Liver (tissue), 9 donors: ENCODE data around the gene CBX4. TPM values are rescaled to one million over a fixed set of nuclear protein-coding genes. Genes with fewer than 3 reads are reported as not detected.

Experiments
- DNase-seq: peaks from one replicate; pipeline ENCODE4 v3.0.0-alpha.2; 2017; ENCODE audit warnings: low spot score
- H3K27ac ChIP-seq, 2 donors: one replicate each; pipeline ENCODE4 v1.7.0; 2013; ENCODE audit warnings: inconsistent platforms in 2 of 2, low read length in 2 of 2, control low read depth in 1 of 2, low read depth in 1 of 2, mild to moderate bottlenecking in 1 of 2
- H3K27me3 ChIP-seq, 4 donors: one replicate each; pipeline versions ENCODE4 v1.6.1 to v1.7.0; 2013; ENCODE audit warnings: low read length in 3 of 4, inconsistent platforms in 1 of 4, mild to moderate bottlenecking in 1 of 4, moderate library complexity in 1 of 4; ENCODE audit not compliant: control insufficient read depth in 4 of 4, insufficient read depth in 4 of 4
- H3K36me3 ChIP-seq, 4 donors: one replicate each; pipeline versions ENCODE4 v1.6.1 to v1.7.0; 2013; ENCODE audit warnings: low read length in 3 of 4, mild to moderate bottlenecking in 3 of 4, low read depth in 1 of 4, moderate library complexity in 1 of 4; ENCODE audit not compliant: control insufficient read depth in 4 of 4, insufficient read depth in 3 of 4
- H3K4me1 ChIP-seq, 4 donors: one replicate each; pipeline versions ENCODE4 v1.6.1 to v1.7.0; 2013; ENCODE audit warnings: low read length in 3 of 4, mild to moderate bottlenecking in 3 of 4, moderate library complexity in 1 of 4; ENCODE audit not compliant: control insufficient read depth in 4 of 4, insufficient read depth in 4 of 4
- H3K4me3 ChIP-seq, 3 donors: one replicate each; pipeline versions ENCODE4 v1.6.1 to v1.7.0; 2013; ENCODE audit warnings: low read length in 3 of 3, control low read depth in 1 of 3, low read depth in 1 of 3, mild to moderate bottlenecking in 1 of 3
- H3K9ac ChIP-seq, 2 donors: one replicate each; pipeline ENCODE4 v1.7.0; 2013; ENCODE audit warnings: low read length in 2 of 2, mild to moderate bottlenecking in 2 of 2, moderate library complexity in 2 of 2, control low read depth in 1 of 2, low read depth in 1 of 2
- H3K9me3 ChIP-seq, 4 donors: one replicate each; pipeline versions ENCODE4 v1.6.1 to v1.7.0; 2013; ENCODE audit warnings: low read length in 3 of 4; ENCODE audit not compliant: control insufficient read depth in 4 of 4
- CTCF ChIP-seq: fragments of 150-350 bp; IDR thresholded peaks from 2 replicates; pipeline ENCODE4 v1.5.1; 2017; ENCODE audit warnings: improper control_type of control experiment, low read depth, low read length; ENCODE audit not compliant: missing input control
- EGR1 ChIP-seq, 2 donors: IDR thresholded peaks; 2 replicates each; pipeline ENCODE4 v1.6.1; 2016 to 2018; ENCODE audit warnings: antibody characterized with exemption in 2 of 2, low read depth in 2 of 2
- FOXA1 ChIP-seq: IDR thresholded peaks from 2 replicates; pipeline ENCODE4 v1.6.1; 2016; ENCODE audit warnings: antibody characterized with exemption
- FOXA2 ChIP-seq: IDR thresholded peaks from 2 replicates; pipeline ENCODE4 v1.6.1; 2016; ENCODE audit warnings: antibody characterized with exemption
- GABPA ChIP-seq, 2 donors: IDR thresholded peaks in 1 of 2; conservative IDR thresholded peaks in 1 of 2; 2 replicates each; pipeline ENCODE4 v1.6.1; 2016; ENCODE audit warnings: antibody characterized with exemption in 2 of 2, mild to moderate bottlenecking in 1 of 2, moderate library complexity in 1 of 2
- HNF4A ChIP-seq, 2 donors: conservative IDR thresholded peaks; 2 replicates each; pipeline ENCODE4 v1.6.1; 2016; ENCODE audit warnings: antibody characterized with exemption in 2 of 2, mild to moderate bottlenecking in 2 of 2
- HNF4G ChIP-seq: IDR thresholded peaks from 2 replicates; pipeline ENCODE4 v1.6.1; 2016; ENCODE audit warnings: antibody characterized with exemption
- JUND ChIP-seq, 2 donors: IDR thresholded peaks; 2 replicates each; pipeline ENCODE4 v1.6.1; 2016; ENCODE audit warnings: antibody characterized with exemption in 2 of 2
- MAX ChIP-seq: IDR thresholded peaks from 2 replicates; pipeline ENCODE4 v1.6.1; 2016; ENCODE audit warnings: antibody characterized with exemption
- NR2F2 ChIP-seq: IDR thresholded peaks from 2 replicates; pipeline ENCODE4 v1.6.1; 2016; ENCODE audit warnings: antibody characterized with exemption
- RAD21 ChIP-seq, 2 donors: IDR thresholded peaks; 2 replicates each; pipeline ENCODE4 v1.6.1; 2016; ENCODE audit warnings: antibody characterized with exemption in 2 of 2, mild to moderate bottlenecking in 2 of 2
- TAF1 ChIP-seq: conservative IDR thresholded peaks from 2 replicates; pipeline ENCODE4 v1.6.1; 2016; ENCODE audit warnings: antibody characterized with exemption, mild to moderate bottlenecking
- YY1 ChIP-seq: IDR thresholded peaks from 2 replicates; pipeline ENCODE4 v1.6.1; 2016; ENCODE audit warnings: antibody characterized with exemption, mild to moderate bottlenecking
- ZBTB33 ChIP-seq: IDR thresholded peaks from 2 replicates; pipeline ENCODE4 v1.6.1; 2016; ENCODE audit warnings: antibody characterized with exemption
- WGBS: extraction: QIAGEN DNeasy Blood & Tissue Kit; methylation state at CpG from one replicate; pipeline ENCODE4 v1.1.7; 2013; 5-methylcytosine and 5-hydroxymethylcytosine counted together
- polyA plus RNA-seq, 2 donors: library from polyadenylated mRNA; stranded (reverse) in 1 of 2; unstranded in 1 of 2; fragments of 200-250 nt in 1 of 2; fragments of >200 nt in 1 of 2; fragmentation: Nextera tagmentation in 1 of 2; extraction: Ambion mirVana in 1 of 2; gene quantifications; one replicate each; pipeline versions ENCODE4 v1.2.1 to v1.2.3, GENCODE V29; 2013 to 2015
- total RNA-seq, 2 donors: library from RNA; depleted of rRNA; stranded (reverse); fragments of >200 nt; gene quantifications; one replicate each; pipeline ENCODE4 v1.2.3, GENCODE V29; 2014
- TF ChIP-seq, protein P1 (sequence below): IDR thresholded peaks from 2 replicates; pipeline ENCODE4 v1.6.1; 2016; ENCODE audit warnings: antibody characterized with exemption
- donor health status: healthy.
- donor health status: healthy.
- donor health status: healthy.
- donor health status: healthy.
- donor health status: healthy.

Gene CBX4
- total and polyA plus RNA-seq, 4 donors, result 4.8 to 8.9 (median 6.3) TPM

DNA sequence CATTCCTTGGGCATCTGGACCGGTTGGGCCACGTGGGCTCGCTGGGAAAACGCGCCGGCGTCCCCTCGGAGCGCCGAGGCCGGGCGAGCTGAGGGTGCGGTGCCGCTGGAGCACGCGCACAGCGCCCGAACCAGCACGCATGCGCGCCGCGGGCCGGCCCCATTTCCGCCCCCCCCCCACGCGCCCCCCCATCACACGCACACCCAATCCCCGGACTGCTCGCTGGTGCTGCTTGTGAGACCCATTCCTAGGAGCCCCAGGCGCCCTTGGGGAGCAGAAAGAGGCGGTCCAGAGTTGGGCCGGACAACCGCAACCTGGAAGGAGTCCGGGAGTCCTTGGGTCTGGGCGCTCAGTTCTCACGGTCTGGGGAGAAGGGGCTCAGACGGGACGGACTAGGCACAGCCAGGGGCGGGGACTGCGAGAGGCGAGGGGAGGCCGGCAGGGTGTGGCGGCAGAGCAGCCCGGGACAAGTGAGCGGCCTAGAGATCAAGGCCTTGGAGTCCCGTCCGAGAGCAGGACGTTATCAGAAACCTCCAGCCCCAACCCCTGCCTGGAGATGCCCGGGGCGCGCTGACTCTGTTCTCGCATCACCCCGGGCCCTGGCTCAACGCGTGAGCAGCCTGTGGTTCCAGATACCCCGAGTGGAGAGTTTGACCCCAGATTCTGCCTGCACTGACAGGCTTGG is 36.4 kb downstream of the CBX4 start:
- Histone ChIP-seq H3K27me3 (peaks cover 11 to 68% (median 37%) of the 10 kb centered on the region in 4 donors), H3K9me3 (peaks cover 0 to 6% (median 0%) of the 10 kb centered on the region in 4 donors), H3K36me3 (no peaks in the 10 kb centered on the region), H3K4me3 (no peak overlapping the region), H3K9ac (no peak overlapping the region), H3K27ac (no peak overlapping the region), H3K4me1 (peaks cover 5 to 36% (median 15%) of the 10 kb centered on the region in 4 donors)
- WGBS, result 7% methylated on average over 57 of the region's 57 CpGs
- TF ChIP-seq YY1, result no peak
- no peak for TF ChIP-seq HNF4G
- TF ChIP-seq, protein P1, sequence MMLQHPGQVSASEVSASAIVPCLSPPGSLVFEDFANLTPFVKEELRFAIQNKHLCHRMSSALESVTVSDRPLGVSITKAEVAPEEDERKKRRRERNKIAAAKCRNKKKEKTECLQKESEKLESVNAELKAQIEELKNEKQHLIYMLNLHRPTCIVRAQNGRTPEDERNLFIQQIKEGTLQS, result no peak
- no peak for TF ChIP-seq TAF1
- no peak for TF ChIP-seq MAX
- no peak for TF ChIP-seq CTCF
- TF ChIP-seq FOXA2, result no peak
- TF ChIP-seq NR2F2, result no peak
- no peak for TF ChIP-seq JUND (IDR thresholded peaks at IDR 0.05)
- no peak for TF ChIP-seq GABPA (IDR thresholded peaks at IDR 0.05 in 1 of 2, conservative IDR thresholded peaks at IDR 0.05 in 1 of 2)
- TF ChIP-seq RAD21 (IDR thresholded peaks at IDR 0.05), result no peak
- no peak for DNase-seq

- WGBS, result 9% methylated on average over 11 of the region's 11 CpGs
- Histone ChIP-seq H3K4me1 (peaks cover 6 to 38% (median 16%) of the 10 kb centered on the region in 4 donors), H3K27me3 (peaks cover 11 to 61% (median 31%) of the 10 kb centered on the region in 4 donors), H3K9ac (no peak overlapping the region), H3K27ac (no peak overlapping the region), H3K36me3 (no peaks in the 10 kb centered on the region), H3K9me3 (peaks cover 0 to 6% (median 0%) of the 10 kb centered on the region in 4 donors), H3K4me3 (no peak overlapping the region)
- DNase-seq, result no peak
- no peak for TF ChIP-seq NR2F2
- TF ChIP-seq RAD21 (IDR thresholded peaks at IDR 0.05), result no peak
- no peak for TF ChIP-seq EGR1 (IDR thresholded peaks at IDR 0.05; ENCODE audit: low read depth in 2 of 2)
- TF ChIP-seq GABPA (IDR thresholded peaks at IDR 0.05 in 1 of 2, conservative IDR thresholded peaks at IDR 0.05 in 1 of 2), result no peak
- no peak for TF ChIP-seq HNF4G
- no peak for TF ChIP-seq ZBTB33
- no peak for TF ChIP-seq HNF4A (conservative IDR thresholded peaks at IDR 0.05)
- TF ChIP-seq FOXA1, result no peak
Measured at GRCh38 chr17:79802039-79802735, 37.1 kb downstream of the CBX4 start.
